ENCODE measurements around the gene ZNF423. TPM values are rescaled to one million over a fixed set of nuclear protein-coding genes. Genes with fewer than 3 reads are reported as not detected.

ZNF423 gene
- total RNA-seq, 1 experiment from 2014 or later: not detected

- H3K4me2 ChIP-seq (ENCODE audit: low read depth, low read length, poor library complexity, severe bottlenecking): no peak overlapping the region
- H3K9ac ChIP-seq (ENCODE audit: low read length): no peak overlapping the region
- H3K79me2 ChIP-seq (ENCODE audit: low read length): no peaks in the 10 kb centered on the region
- H3K4me3 ChIP-seq (ENCODE audit: low read length): no peak overlapping the region
- H3K9me3 ChIP-seq (ENCODE audit: low read length): no peaks in the 10 kb centered on the region
- peaks cover 3% of the 10 kb centered on the region; the same call in 1 of the 2 replicates for H4K20me1 ChIP-seq (ENCODE audit: insufficient read depth, low read depth, low read length)
- H3K4me1 ChIP-seq (ENCODE audit: low read length): peaks cover 60% of the 10 kb centered on the region
- DNase-seq: no peak
- H3K36me3 ChIP-seq (ENCODE audit: insufficient read depth, low read length): no peaks in the 10 kb centered on the region
- H3K27me3 ChIP-seq (ENCODE audit: low read length): no peaks in the 10 kb centered on the region
- H2AFZ ChIP-seq (ENCODE audit: low read length): no peak overlapping the region
- H3K27ac ChIP-seq (ENCODE audit: low read length): no peak overlapping the region
- H3K9me2 ChIP-seq (replicated peaks; ENCODE audit: insufficient read depth, low read length): no peaks in the 10 kb centered on the region
These were observed 385.9 kb downstream of the ZNF423 start for GRCh38 chr16:49469930-49470451.

- peak overlapping the region; percentile 4 for H3K4me2 ChIP-seq (ENCODE audit: low read depth, low read length, poor library complexity, severe bottlenecking)
- H3K4me3 ChIP-seq (ENCODE audit: low read length): no peak overlapping the region
- no peaks in the 10 kb centered on the region for H3K9me3 ChIP-seq (ENCODE audit: low read length)
- H4K20me1 ChIP-seq (ENCODE audit: insufficient read depth, low read depth, low read length): peaks cover 3% of the 10 kb centered on the region; the same call in 1 of the 2 replicates
- H3K79me2 ChIP-seq (ENCODE audit: low read length): no peaks in the 10 kb centered on the region
- H3K27me3 ChIP-seq (ENCODE audit: low read length): no peaks in the 10 kb centered on the region
- H3K27ac ChIP-seq (ENCODE audit: low read length): peak overlapping the region; percentile 20; the same call in 1 of the 2 replicates
- H3K9ac ChIP-seq (ENCODE audit: low read length): no peak overlapping the region
- no peaks in the 10 kb centered on the region for H3K36me3 ChIP-seq (ENCODE audit: insufficient read depth, low read length)
- H2AFZ ChIP-seq (ENCODE audit: low read length): no peak overlapping the region
- DNase-seq: no peak
- H3K4me1 ChIP-seq (ENCODE audit: low read length): peaks cover 57% of the 10 kb centered on the region
- no peaks in the 10 kb centered on the region for H3K9me2 ChIP-seq (replicated peaks; ENCODE audit: insufficient read depth, low read length)
These were observed 386.6 kb downstream of the ZNF423 start for GRCh38 chr16:49469311-49469670.

- Histone ChIP-seq H3K4me1 (ENCODE audit: low read length) (peaks cover 57% of the 10 kb centered on the region), H3K79me2 (ENCODE audit: low read length) (no peaks in the 10 kb centered on the region), H3K4me2 (ENCODE audit: low read depth, low read length, poor library complexity, severe bottlenecking) (peak overlapping the region; percentile 4), H3K27me3 (ENCODE audit: low read length) (no peaks in the 10 kb centered on the region), H4K20me1 (ENCODE audit: insufficient read depth, low read depth, low read length) (peaks cover 3% of the 10 kb centered on the region; the same call in 1 of the 2 replicates), H3K36me3 (ENCODE audit: insufficient read depth, low read length) (no peaks in the 10 kb centered on the region), H2AFZ (ENCODE audit: low read length) (no peak overlapping the region), H3K9me2 (replicated peaks; ENCODE audit: insufficient read depth, low read length) (no peaks in the 10 kb centered on the region), H3K27ac (ENCODE audit: low read length) (peak overlapping the region; percentile 20; the same call in 1 of the 2 replicates), H3K4me3 (ENCODE audit: low read length) (no peak overlapping the region), H3K9me3 (ENCODE audit: low read length) (no peaks in the 10 kb centered on the region), H3K9ac (ENCODE audit: low read length) (no peak overlapping the region)
- DNase-seq: peak; percentile 64
These were observed 387.2 kb downstream of the ZNF423 start for GRCh38 chr16:49468611-49469310.

- no peak overlapping the region for H3K4me3 ChIP-seq (ENCODE audit: low read length)
- no peak overlapping the region for H2AFZ ChIP-seq (ENCODE audit: low read length)
- H4K20me1 ChIP-seq (ENCODE audit: insufficient read depth, low read depth, low read length): 0 out of 2 replicates have a peak, but pooled peaks cover 3% of the 10 kb centered on the region
- no peaks in the 10 kb centered on the region for H3K27me3 ChIP-seq (ENCODE audit: low read length)
- no peaks in the 10 kb centered on the region for H3K9me2 ChIP-seq (replicated peaks; ENCODE audit: insufficient read depth, low read length)
- DNase-seq: no peak
- H3K79me2 ChIP-seq (ENCODE audit: low read length): no peaks in the 10 kb centered on the region
- H3K9me3 ChIP-seq (ENCODE audit: low read length): no peaks in the 10 kb centered on the region
- no peak overlapping the region for H3K4me2 ChIP-seq (ENCODE audit: low read depth, low read length, poor library complexity, severe bottlenecking)
- no peak overlapping the region for H3K9ac ChIP-seq (ENCODE audit: low read length)
- H3K36me3 ChIP-seq (ENCODE audit: insufficient read depth, low read length): no peaks in the 10 kb centered on the region
- no peak overlapping the region for H3K27ac ChIP-seq (ENCODE audit: low read length)
- H3K4me1 ChIP-seq (ENCODE audit: low read length): peaks cover 57% of the 10 kb centered on the region
These were observed 388.2 kb downstream of the ZNF423 start for GRCh38 chr16:49467540-49468372.

GRCh38 chr16:49466881-49467280 is 389.0 kb downstream of the ZNF423 start:
- DNase-seq: no peak
- Histone ChIP-seq H2AFZ (ENCODE audit: low read length) (no peak overlapping the region), H3K27ac (ENCODE audit: low read length) (no peak overlapping the region), H3K79me2 (ENCODE audit: low read length) (no peaks in the 10 kb centered on the region), H3K4me1 (ENCODE audit: low read length) (peaks cover 48% of the 10 kb centered on the region), H3K9me2 (replicated peaks; ENCODE audit: insufficient read depth, low read length) (no peaks in the 10 kb centered on the region), H3K4me2 (ENCODE audit: low read depth, low read length, poor library complexity, severe bottlenecking) (no peak overlapping the region), H3K27me3 (ENCODE audit: low read length) (no peaks in the 10 kb centered on the region), H3K4me3 (ENCODE audit: low read length) (no peak overlapping the region), H4K20me1 (ENCODE audit: insufficient read depth, low read depth, low read length) (0 out of 2 replicates have a peak, but pooled peaks cover 3% of the 10 kb centered on the region), H3K9ac (ENCODE audit: low read length) (no peak overlapping the region), H3K36me3 (ENCODE audit: insufficient read depth, low read length) (no peaks in the 10 kb centered on the region), H3K9me3 (ENCODE audit: low read length) (no peaks in the 10 kb centered on the region)

- Histone ChIP-seq H4K20me1 (ENCODE audit: insufficient read depth, low read depth, low read length) (0 out of 2 replicates have a peak, but pooled peaks cover 2% of the 10 kb centered on the region), H3K79me2 (ENCODE audit: low read length) (no peaks in the 10 kb centered on the region), H3K9me3 (ENCODE audit: low read length) (no peaks in the 10 kb centered on the region), H3K4me2 (ENCODE audit: low read depth, low read length, poor library complexity, severe bottlenecking) (no peak overlapping the region), H3K27me3 (ENCODE audit: low read length) (no peaks in the 10 kb centered on the region), H3K9ac (ENCODE audit: low read length) (no peak overlapping the region), H3K4me3 (ENCODE audit: low read length) (no peak overlapping the region), H2AFZ (ENCODE audit: low read length) (no peak overlapping the region), H3K36me3 (ENCODE audit: insufficient read depth, low read length) (no peaks in the 10 kb centered on the region), H3K27ac (ENCODE audit: low read length) (no peak overlapping the region), H3K4me1 (ENCODE audit: low read length) (peaks cover 46% of the 10 kb centered on the region), H3K9me2 (replicated peaks; ENCODE audit: insufficient read depth, low read length) (no peaks in the 10 kb centered on the region)
- DNase-seq: no peak
These were observed 389.4 kb downstream of the ZNF423 start for GRCh38 chr16:49466529-49466831.

- no peaks in the 10 kb centered on the region for H3K9me3 ChIP-seq (ENCODE audit: low read length)
- H3K27ac ChIP-seq (ENCODE audit: low read length): no peak overlapping the region
- no peak overlapping the region for H3K9ac ChIP-seq (ENCODE audit: low read length)
- no peak overlapping the region for H3K4me2 ChIP-seq (ENCODE audit: low read depth, low read length, poor library complexity, severe bottlenecking)
- H3K4me1 ChIP-seq (ENCODE audit: low read length): peaks cover 46% of the 10 kb centered on the region
- no peaks in the 10 kb centered on the region for H3K36me3 ChIP-seq (ENCODE audit: insufficient read depth, low read length)
- H3K79me2 ChIP-seq (ENCODE audit: low read length): no peaks in the 10 kb centered on the region
- H3K4me3 ChIP-seq (ENCODE audit: low read length): no peak overlapping the region
- H3K9me2 ChIP-seq (replicated peaks; ENCODE audit: insufficient read depth, low read length): no peaks in the 10 kb centered on the region
- H3K27me3 ChIP-seq (ENCODE audit: low read length): no peaks in the 10 kb centered on the region
- no peak overlapping the region for H2AFZ ChIP-seq (ENCODE audit: low read length)
- no peaks in the 10 kb centered on the region for H4K20me1 ChIP-seq (ENCODE audit: insufficient read depth, low read depth, low read length)
- DNase-seq: no peak
These were observed 390.0 kb downstream of the ZNF423 start for GRCh38 chr16:49465661-49466528.
